GM18502 (cell line): ENCODE measurements around the gene NCR2.
A peak's percentile ranks its signal among the peaks of the same experiment; 100 is the strongest.
"Not testable (repeated sequence)": the region's sequence is repeated elsewhere in the genome, so short reads cannot be mapped to it uniquely, and the experiment has no call there.

Experiments
- ATAC-seq: cut with Tn5 transposase; IDR thresholded peaks from one replicate; pipeline ENCODE4 v1.9.1; 2021; ENCODE audit warnings: mild to moderate bottlenecking; ENCODE audit not compliant: unreplicated experiment, poor library complexity

Gene NCR2, protein sequence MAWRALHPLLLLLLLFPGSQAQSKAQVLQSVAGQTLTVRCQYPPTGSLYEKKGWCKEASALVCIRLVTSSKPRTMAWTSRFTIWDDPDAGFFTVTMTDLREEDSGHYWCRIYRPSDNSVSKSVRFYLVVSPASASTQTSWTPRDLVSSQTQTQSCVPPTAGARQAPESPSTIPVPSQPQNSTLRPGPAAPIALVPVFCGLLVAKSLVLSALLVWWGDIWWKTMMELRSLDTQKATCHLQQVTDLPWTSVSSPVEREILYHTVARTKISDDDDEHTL

DNA sequence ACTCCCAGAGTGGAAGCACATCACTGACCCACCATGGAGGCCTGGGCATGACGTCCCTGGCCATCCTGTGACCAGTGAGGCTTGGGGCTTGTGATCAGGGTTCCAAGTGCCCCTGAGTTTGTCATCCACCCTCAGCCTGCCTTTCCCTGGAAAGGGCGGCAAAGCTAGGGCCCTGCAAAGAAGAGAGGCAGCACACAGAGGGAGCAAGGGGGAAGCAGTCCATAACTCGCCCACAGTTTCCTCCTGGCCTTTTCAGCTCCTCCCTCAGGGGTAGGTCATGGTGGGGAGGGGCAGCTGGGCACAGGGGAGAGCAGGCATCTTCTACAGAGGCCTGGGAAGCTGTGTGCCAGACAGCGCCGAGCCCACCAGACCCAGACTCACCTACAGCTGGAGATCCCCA lies at the start of gene NCR2:
NCR2 (plus strand) TSS at position 313 of the 400 bp plus-strand sequence. CDS start 269 bp downstream, outside the sequence.
- ATAC-seq: no peak

DNA sequence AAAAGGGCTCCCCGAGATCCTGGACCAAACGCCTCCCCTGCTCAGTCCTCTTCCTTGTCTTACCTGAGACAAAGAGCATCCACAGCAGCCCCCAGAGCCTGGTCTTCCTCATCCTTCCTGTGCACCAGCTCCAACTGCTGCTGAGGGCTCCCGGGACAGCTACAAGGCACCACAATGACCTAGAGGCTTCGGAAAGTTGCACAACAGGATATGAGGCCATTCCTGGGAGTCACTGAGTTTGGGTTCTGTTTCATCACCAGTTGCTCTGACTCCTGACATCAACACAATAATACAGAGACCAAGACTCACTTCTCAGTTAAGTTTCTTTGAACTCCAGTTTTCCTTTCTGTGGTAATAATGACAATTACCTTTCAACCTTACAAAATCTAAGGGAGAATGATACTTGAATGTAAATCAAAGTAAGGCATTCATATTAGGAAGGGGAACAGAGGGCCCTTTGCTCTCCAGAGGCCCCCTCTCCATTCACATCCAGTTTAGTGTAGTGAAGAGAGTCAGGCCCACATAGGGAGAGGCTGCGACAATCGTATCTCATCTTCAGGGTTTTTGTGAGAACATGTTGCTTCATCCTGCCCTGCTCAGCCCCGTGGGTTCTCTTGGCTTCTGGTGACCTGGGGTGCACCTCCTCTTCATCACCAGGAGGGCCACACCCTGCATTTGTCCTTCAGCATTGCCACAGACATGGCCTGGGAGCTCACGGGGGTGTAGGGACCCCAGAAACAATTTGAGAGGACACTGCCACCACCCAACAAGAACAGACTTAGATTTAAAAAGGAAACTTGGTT lies 48.7 kb upstream of the NCR2 start, which contains the start of gene TREM1:
TREM1 (minus strand) TSS at position 139 of the 803 bp plus-strand sequence; CDS start at position 112, 27 bp downstream.
- ATAC-seq: no peak

DNA sequence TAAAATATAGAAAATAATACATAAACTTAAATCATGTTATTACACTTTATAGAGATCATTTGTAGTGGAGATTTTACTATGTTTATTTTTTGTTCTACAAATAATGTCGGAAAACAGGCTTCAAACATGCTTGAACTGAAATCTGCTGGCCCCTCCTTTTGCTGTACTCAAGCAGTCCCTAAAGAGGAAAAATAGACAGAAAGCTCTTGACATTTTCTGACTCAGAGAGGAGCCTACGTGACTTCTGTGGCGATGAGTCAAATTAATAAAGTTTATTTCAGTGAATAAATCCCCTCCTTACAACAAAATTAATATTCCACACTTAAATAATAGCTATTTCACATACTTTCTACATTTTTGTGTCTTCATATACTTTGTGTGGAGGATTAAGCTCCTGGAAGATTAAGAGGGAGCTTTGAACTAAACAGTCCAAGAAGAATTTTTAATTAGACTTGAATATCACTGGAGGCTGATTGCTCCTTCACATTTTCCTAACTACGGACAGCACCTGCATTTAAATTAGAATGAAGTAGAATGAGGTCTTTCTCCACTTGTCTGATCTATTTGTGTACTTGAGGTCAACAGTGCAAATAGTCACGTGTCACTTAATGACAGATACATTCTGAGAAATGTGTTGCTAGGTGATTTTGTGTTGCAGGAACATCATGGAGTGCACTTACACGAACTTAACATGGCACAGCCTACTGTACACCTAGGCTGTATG lies 47.2 kb upstream of the NCR2 start:
- ATAC-seq: peak; percentile 57

DNA sequence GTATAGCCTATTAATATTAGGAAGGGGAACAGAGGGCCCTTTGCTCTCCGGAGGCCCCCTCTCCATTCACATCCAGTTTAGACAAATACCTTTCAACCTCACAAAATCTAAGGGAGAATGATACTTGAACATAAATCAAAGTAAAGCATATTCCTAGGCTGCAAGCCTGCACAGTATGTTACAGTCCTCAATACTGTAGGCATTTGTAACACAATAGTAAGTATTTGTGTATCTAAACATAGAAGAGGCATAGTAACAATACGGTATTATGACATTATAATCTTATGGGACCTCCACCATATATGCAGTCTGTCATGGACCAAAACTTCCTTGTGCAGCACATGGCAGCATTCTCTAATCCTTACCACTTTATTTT lies 46.7 kb upstream of the NCR2 start:
- no peak for ATAC-seq

DNA sequence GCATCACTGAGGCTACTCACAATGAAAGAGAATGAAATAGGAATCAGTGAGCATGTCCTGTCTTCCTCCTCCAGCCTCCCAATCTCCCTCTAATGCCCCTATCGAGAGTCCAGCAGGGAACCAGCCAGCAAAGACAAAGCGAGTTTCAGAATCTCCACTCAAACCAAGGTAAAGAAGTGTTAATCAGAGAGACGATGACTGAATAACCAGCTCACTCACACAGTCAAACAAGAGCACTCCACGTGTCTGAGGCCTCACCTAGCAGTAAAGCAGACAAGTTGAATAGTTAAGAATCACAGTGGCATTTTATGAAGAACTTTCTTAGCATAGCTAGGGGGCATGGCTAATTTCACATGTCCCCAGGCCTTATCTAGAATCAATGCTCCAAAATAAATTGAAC lies 45.6 kb upstream of the NCR2 start:
- no peak for ATAC-seq

DNA sequence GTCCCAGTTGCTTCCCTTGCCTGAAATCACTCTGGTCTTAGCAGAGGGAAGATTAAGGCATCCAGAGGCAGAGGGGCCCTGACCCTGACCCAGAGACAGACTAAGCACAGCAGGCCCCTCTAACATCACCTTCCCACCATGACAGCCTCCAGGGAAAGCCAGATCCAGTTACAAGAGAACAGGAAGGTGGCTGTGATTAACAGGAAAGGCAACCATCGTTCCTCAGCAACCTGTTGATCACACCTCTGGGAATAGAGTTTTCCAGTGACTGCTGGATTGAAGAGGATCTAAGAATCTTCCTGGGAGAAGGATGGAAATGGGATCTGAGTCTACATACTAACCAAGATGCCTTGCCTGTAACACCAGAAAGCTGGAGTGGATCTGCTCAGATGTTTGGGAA lies 43.7 kb upstream of the NCR2 start:
- no peak for ATAC-seq

DNA sequence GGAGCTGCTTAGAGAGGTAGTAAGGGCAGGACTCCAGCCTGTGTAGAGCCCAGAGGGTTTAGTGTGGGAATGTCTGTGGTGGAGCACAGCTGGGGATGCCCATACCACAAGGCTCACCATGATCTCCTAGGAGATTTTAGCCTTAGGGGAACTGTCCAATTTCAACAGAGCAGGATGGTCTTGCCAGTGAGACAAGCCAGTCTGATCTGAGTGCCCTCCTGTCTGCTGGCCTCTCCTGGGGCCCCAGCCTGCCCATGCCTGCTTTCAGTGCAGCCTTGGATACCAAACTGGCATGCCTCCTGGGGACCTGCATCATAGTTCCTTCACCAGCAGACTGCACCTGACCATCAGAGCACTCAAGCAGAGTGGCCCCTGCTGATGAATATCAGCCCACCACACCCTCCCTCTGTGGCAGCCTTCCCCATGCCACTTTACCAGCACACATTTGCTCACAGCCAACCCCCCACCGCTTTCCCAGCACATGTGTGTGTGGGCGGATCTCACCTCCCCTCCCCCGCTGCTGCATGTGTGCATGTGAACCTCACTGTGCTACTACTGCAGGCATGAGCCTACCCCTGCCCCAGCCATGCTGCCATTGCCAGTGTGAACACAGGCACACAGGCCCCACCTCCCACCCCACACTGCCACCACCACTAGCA lies 41.1 kb upstream of the NCR2 start:
- ATAC-seq: no peak

DNA sequence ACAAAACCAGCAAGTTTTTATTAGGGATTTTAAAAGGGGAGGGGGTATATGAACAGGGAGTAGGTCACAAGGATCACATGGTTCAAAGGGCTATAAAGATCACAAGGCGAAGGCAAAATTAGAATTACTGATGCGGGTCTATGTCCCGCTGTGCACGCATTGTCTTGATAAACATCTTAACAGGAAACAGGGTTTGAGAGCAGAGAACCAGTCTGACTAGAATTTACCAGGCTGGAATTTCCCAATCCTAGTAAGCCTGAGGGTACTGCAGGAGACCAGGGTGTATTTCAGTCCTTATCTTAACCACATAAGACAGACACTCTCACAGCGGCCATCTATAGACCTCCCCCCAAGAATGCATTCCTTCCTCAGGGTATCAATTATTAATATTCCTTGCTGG lies 38.2 kb upstream of the NCR2 start:
- not testable (repeated sequence) for ATAC-seq

DNA sequence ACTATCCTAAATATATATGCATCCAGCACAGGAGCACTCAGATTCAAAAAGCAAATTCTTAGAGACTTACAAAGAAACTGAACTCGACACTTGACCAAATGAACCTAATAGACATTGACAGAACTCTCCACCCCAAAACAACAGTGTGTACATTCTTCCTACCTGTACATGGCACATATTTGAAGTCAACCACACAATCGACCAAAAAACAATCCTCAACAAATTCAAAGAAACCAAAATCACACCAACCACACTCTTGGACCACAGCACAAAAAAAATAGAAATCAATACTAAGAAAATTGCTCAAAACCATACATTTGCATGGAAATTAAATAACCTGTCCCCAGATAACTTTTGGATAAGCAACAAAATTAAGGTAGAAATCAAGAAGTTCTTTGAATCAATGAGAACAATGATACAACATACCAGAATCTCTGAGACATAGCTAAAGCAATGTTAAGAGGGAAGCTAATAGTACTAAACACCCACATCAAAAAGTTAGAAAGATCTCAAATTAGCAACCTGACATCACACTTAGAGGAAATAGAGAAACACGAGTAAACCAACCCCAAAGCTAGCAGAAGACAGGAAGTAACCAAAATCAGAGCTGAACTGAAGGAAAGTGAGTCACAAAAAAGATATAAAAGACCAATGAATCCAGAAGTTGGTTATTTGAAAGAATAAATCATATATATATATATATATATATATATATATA lies 36.5 kb upstream of the NCR2 start:
- no peak for ATAC-seq

DNA sequence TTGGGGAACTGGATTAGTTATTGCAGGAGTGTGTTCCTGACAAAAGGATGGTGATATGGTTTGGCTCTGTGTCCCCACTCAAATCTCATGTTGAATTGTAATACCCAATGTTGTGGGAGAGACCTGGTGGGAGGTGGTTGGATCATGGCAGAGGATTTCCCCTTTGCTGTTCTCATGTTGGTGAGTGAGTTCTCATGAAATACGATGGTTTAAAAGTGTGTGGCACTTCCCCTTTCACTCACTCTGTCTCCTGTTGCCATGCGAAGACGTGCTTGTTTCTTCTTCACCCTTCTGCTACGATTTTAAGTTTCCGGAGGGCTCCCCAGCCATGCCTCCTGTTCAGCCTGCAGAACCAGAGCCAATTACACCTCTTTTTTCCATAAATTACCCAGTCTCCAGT lies 32.8 kb upstream of the NCR2 start:
- ATAC-seq: no peak

DNA sequence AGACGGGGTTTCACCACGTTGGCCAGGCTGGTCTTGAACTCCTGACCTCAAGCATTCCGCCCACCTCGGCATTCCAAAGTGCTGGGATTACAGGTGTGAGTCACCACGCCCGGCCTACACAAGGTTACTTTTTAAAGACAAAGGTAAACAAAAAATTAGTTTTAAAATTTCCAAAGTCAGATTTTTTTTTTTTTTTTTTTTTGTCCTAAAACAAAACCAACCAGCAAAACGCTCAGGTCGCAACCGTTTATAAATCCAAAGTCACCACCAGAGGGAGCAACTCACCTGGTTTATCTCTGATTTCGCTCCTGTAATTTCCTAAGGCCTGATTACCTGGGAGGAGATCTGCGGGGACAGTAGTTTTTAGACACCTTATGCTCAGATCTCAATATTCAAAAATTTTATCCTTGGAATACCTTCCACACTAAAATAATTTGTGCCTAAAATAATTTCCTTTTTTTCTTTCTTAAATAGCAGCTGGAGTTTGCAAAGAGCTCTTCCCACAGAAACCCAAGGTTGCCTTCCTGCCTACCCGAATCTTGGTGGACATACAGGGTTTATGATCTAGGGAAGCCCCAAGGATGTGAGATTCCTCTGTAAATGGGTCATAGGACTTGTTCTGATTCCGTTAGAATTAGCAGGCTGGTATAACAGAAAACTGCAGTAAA lies 29.1 kb upstream of the NCR2 start:
- no peak for ATAC-seq

DNA sequence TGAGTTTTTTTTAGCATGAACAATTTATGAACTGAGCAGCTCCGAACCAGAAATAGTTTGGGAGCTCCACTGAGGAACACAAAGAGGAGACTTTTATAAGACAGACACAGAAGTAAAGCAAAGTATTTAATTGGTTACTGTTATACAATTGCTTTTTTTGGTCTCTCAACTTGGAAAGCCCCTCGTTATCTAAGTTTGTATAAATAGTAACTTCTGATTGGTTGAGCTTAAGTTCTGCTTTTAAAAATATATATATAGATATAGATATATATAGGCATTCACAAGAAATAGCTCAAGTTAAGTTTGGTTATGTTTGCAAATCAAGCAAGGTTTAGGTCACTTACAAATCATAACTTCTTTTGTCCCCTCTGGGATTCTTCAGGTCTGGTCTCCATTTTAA lies 20.2 kb upstream of the NCR2 start:
- ATAC-seq: no peak

DNA sequence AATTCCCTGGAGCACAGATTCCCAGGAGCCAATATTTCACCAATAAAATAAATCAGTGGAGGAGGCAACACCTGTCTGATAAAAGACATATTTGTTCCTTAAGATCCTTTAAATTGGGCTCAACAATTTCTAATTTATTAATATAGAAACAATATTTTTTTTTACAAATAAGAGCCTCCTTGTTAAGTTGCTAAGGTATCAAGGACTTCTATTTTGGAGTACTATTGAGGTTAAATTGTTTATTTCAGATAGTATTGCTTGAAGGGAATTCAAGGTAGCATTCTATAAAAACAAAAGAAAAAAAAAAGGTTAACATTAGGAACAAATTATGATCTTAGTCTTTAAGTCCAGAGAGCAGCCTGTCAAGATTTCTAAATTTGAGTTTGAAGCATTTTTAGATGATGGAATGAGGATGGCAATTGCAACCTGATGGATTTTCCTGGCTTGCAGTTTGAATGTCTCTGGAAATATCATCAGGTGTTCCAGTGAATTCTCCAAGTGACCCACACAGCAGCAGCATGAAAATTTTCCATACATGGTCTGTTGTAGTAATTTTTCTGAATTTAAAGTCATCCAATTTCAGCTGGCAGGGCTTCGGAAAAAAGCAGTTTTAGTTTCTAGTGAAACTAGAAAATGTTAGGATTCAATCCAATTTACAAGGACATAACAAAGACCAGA lies 19.3 kb upstream of the NCR2 start:
- ATAC-seq: no peak

DNA sequence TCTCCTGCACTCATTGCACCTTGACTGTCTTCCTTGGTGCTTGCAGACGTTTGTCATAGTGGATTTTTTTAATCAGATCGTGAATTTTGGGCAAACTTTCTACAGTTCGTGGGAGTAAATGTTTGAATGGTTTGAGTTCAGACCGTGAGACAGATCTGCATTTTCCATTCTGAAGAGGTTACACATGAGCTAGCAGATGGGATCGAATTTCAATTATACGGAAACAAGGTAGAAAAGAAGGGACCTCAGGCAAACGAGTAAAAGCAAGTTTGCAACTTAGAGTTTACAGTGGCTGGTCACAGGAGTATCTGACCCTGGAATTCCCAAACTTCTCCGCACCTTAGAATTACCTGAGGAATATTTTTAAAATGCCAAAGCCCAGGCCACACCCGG lies 17.2 kb upstream of the NCR2 start:
- no peak for ATAC-seq

DNA sequence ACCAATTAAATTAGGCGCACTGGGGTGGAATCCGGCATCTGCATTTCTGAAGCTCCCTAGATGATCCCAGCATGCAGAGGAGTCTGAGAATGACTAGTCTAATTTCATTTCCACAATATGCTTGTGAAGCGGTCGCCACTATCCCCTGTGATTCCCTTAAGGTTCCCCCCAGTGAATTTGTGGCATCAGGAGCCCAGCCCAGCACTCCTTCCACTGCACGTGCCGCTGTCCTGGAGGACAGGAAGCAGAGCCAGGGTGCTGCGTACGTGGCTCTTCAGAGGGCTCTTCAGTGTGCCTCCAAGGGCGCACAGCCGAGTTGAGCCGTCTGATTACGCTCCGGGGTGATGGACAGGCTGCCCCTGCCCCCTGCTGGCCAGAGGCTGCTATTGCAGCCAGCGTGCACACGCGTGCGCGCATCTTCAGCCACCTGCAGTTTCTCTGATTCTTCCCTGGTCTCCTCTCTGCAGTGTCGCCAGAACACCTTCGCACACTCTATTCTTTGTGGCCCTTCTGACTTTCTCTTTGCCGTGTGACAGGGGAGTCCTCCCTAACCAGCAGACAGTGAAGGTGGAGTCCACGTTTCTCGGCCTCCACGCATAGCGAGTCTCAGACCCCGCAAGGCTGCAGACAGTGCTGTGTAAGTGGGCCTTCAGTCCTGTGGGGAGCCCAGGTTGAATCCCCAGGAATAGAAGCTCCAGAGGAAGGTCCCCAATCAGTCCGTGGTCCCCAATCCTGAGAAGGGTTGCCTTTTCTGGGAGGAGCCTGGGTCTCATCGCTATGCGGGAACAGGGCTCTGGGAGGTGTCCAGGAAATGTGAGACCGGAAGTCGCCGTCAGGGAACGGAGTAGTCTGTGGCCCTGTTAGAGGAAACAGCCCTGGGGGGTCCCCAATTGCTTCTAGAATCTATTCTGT lies 16.5 kb upstream of the NCR2 start:
- peak; percentile 88 for ATAC-seq

DNA sequence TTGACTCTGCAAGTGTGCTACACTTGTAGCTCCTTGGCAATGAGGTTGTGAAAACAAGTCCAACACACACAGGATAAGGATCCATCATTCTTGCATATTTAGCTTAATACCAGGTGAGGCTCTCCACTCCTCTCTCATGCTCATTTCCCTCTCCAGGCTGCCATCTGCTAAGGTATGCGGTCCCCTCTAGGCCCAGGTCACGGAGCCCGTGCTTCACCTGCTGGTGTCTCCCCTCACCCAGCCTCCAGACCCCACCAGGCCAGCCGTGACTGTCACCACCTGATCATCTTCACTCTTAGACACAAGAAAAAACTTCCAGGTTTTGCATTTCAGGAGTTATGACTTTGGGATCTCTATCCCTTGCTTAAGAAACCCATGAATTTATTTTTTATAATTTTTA lies 14.2 kb upstream of the NCR2 start:
- ATAC-seq: no peak

DNA sequence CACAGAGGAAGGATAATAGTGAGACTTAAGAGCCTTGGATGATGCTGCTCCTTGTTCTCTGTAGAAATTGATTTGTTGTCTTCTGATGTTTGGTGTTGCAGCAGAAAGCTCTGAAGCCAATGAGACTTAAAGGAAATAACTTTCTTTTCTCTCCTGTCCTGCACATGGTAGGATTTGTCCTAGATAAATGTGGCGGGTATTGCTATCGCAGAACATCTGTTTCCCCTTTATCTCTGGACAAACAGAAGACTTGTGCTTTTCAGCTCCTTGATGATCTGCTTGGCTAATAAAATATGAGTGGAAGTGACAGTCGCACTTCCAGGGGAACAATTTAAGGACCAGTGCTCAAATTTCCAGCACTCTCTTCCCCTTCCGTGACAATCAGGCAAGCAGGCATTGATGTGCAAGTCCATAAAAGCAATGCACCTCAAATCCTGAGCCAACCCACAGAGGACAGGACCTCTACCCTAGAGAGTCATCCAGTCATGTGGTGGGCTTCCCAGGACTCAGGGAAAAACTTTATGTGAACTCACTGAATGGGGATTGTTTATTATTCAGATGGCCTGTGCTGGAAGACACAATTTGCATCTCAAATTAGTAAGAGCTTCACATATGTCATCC lies 9.9 kb upstream of the NCR2 start:
- no peak for ATAC-seq

DNA sequence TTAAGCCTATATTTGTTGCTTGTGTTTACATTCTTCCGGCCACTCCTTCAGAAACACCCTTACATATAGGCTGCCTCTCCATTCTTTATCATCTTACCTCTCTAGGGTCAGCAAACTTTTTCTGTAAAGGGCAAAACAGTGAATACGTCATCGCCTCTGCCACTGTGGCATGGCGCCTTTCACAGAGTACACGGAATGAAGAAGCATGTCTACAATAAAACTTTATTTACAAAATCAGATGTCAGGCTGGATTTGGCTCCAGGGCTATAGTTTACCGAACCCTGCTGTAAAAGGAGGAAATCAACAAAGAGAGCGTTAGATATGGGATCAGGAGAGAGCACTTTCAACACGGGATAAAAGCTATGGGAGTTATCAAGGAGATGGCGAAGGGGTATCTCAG lies 9.3 kb upstream of the NCR2 start:
- no peak for ATAC-seq
